ENCODE measurements around the gene MKS1.

The MKS1 gene

DNA sequence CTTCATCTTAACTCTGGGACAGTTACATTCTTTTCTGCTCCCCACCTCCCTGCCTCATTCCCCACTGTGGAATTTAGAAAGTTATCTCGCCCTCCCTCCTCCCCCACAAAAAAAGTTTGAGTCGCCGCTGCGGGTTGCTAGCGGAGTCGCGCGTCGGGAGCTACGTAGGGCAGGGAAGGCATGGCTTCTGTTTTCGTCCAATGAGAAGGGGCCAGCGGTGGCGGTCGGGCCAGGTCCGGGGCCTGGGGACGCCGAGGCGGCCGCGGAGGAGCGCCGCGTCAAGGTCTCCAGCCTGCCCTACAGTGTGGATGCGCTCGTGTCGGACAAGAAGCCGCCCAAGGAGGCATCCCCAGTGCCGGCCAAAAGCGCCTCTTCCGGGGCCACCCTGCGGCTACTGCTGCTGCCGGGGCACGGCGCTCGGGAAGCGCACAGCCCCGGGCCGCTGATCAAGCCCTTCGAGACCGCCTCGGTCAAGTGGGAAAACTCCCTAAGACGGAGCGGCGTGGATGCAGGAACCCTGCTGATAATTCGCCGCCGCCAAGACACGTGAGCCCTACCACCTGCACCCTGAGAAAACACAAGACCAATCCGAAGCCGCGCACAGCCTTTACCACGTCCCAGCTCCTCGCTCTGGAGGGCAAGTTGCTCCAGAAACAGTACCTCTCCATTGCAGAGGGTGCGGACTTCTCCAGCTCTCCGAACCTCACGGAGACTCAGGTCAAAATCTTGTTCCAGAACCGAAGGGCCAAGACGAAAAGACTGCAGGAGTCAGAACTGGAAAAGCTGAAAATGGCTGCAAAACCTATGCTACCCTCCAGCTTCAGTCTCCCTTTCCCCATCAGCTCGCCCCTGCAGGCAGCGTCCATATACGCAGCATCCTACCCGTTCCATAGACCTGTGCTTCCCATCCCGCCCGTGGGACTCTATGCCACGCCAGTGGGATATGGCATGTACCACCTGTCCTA, 61.9 kb downstream of the MKS1 start:
- Histone ChIP-seq H2AFZ (ENCODE audit: low read length) (no peak overlapping the region), H3K4me1 (ENCODE audit: insufficient read depth, low read length, severe bottlenecking) (no peaks in the 10 kb centered on the region), H4K20me1 (ENCODE audit: insufficient read depth, low read length) (no peaks in the 10 kb centered on the region), H3K9ac (ENCODE audit: low read length) (no peak overlapping the region), H3K27me3 (ENCODE audit: insufficient read depth, low read length) (peaks cover 7% of the 10 kb centered on the region; the same call in 1 of the 2 replicates), H3K27ac (ENCODE audit: low read depth, low read length, poor library complexity, severe bottlenecking) (no peak overlapping the region), H3K9me3 (ENCODE audit: low read length) (no peaks in the 10 kb centered on the region), H3K36me3 (ENCODE audit: insufficient read depth, low read length) (no peaks in the 10 kb centered on the region), H3K79me2 (ENCODE audit: insufficient read depth, low read length) (no peaks in the 10 kb centered on the region), H3K4me3 (ENCODE audit: low read depth, low read length, poor library complexity, severe bottlenecking) (no peak overlapping the region), H3F3A (ENCODE audit: insufficient read depth, low read length) (no peaks in the 10 kb centered on the region), H3K9me2 (ENCODE audit: low read depth, low read length) (no peaks in the 10 kb centered on the region), H3K4me2 (ENCODE audit: low read length) (no peak overlapping the region)
- no peak for TF ChIP-seq EZH2 (IDR thresholded peaks at IDR 0.05; ENCODE audit: borderline replicate concordance, low read length)
- TF ChIP-seq, protein P1, sequence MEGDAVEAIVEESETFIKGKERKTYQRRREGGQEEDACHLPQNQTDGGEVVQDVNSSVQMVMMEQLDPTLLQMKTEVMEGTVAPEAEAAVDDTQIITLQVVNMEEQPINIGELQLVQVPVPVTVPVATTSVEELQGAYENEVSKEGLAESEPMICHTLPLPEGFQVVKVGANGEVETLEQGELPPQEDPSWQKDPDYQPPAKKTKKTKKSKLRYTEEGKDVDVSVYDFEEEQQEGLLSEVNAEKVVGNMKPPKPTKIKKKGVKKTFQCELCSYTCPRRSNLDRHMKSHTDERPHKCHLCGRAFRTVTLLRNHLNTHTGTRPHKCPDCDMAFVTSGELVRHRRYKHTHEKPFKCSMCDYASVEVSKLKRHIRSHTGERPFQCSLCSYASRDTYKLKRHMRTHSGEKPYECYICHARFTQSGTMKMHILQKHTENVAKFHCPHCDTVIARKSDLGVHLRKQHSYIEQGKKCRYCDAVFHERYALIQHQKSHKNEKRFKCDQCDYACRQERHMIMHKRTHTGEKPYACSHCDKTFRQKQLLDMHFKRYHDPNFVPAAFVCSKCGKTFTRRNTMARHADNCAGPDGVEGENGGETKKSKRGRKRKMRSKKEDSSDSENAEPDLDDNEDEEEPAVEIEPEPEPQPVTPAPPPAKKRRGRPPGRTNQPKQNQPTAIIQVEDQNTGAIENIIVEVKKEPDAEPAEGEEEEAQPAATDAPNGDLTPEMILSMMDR (IDR thresholded peaks at IDR 0.05; ENCODE audit: low read length) = no peak
